A673 (cell line): ENCODE measurements around the gene VSIG2.

Source experiments
- EZH2 ChIP-seq: fragments of 200-600 bp; sonication (generic); IDR thresholded peaks from 2 replicates; pipeline ENCODE4 v1.6.1; 2017; ENCODE audit warnings: borderline replicate concordance, low read depth, mild to moderate bottlenecking, mixed read lengths, antibody characterized with exemption, low read length; ENCODE audit not compliant: poor library complexity, severe bottlenecking
- TF ChIP-seq, protein P1 (sequence below): fragments of 300-800, 200-600 bp; sonication (generic); conservative IDR thresholded peaks from 2 replicates; pipeline ENCODE4 v1.5.1; 2017; ENCODE audit warnings: low read depth, mild to moderate bottlenecking, antibody characterized with exemption, low read length, moderate library complexity, mixed read lengths

DNA sequence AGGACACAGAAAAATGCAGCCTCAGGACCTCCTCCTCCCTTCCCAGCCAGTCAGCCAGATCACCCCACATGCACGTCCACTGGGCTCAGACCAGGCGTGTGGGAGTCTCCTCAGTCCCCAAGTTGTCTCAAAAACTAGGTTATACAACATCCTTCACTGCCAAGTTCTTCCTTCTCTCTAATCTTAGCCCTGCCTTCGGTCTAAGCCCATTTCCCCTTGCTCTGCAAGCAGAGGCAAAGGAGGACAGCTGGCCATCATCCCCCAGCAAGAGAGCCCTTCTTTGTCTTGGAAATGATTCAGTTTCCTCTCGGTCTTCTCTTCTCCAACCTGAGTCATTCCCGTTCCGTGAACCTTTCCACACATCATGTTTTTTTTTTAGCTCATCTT is 26.3 kb downstream of the VSIG2 start:
- TF ChIP-seq, protein P1, sequence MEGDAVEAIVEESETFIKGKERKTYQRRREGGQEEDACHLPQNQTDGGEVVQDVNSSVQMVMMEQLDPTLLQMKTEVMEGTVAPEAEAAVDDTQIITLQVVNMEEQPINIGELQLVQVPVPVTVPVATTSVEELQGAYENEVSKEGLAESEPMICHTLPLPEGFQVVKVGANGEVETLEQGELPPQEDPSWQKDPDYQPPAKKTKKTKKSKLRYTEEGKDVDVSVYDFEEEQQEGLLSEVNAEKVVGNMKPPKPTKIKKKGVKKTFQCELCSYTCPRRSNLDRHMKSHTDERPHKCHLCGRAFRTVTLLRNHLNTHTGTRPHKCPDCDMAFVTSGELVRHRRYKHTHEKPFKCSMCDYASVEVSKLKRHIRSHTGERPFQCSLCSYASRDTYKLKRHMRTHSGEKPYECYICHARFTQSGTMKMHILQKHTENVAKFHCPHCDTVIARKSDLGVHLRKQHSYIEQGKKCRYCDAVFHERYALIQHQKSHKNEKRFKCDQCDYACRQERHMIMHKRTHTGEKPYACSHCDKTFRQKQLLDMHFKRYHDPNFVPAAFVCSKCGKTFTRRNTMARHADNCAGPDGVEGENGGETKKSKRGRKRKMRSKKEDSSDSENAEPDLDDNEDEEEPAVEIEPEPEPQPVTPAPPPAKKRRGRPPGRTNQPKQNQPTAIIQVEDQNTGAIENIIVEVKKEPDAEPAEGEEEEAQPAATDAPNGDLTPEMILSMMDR = no peak
- TF ChIP-seq EZH2 = no peak
